Measurements from ENCODE around the gene TSPAN17.

DNA sequence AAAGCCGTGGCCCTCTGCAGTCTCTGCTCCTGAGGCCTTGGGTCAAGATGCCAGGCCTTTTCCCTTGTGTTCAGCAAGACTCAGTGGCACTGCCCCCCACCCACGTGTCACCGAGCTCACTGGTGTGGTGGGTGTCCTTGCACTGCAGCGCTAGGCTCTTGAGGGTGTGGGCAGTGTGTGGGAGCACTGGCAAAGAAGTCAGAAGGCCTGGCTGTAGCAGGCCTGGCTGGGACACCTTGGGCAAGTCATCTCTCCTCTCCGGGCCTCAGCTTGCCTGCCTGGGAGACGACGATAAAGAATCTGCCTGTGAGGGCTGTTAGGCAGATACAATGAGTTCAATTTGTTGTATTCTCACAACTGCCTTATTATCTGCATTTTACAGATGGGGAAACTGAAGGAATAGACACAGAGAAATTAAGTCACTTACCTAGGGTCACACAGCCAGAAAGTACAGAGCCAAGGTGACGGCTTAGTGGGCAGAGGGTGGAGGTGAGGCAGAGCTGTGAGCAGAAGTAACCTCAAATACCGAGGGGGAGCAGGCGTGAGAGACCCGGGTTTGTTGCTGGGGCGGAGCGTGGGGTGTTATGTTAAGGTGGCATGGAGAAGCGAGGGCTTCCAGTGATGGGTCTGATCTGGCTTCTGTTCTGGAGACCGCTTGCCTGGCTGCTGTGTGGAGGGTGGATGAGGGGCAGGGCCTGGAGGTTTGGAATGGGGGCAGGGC lies 1.4 kb downstream of the TSPAN17 start:
- TF ChIP-seq, protein P1, sequence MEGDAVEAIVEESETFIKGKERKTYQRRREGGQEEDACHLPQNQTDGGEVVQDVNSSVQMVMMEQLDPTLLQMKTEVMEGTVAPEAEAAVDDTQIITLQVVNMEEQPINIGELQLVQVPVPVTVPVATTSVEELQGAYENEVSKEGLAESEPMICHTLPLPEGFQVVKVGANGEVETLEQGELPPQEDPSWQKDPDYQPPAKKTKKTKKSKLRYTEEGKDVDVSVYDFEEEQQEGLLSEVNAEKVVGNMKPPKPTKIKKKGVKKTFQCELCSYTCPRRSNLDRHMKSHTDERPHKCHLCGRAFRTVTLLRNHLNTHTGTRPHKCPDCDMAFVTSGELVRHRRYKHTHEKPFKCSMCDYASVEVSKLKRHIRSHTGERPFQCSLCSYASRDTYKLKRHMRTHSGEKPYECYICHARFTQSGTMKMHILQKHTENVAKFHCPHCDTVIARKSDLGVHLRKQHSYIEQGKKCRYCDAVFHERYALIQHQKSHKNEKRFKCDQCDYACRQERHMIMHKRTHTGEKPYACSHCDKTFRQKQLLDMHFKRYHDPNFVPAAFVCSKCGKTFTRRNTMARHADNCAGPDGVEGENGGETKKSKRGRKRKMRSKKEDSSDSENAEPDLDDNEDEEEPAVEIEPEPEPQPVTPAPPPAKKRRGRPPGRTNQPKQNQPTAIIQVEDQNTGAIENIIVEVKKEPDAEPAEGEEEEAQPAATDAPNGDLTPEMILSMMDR (IDR thresholded peaks at IDR 0.05; ENCODE audit: poor library complexity): no peak
- no peak for TF ChIP-seq EZH2 (IDR thresholded peaks at IDR 0.05; ENCODE audit: borderline replicate concordance)

All from hepatocyte (in vitro differentiated cells).